Hepatocyte (in vitro differentiated cells): ENCODE measurements around the gene CELF5. TPM values are rescaled to one million over a fixed set of nuclear protein-coding genes. Genes with fewer than 3 reads are reported as not detected.

Experiments used
- DNase-seq: peaks from one replicate; pipeline ENCODE4 v3.0.0-alpha.2; 2016; ENCODE audit warnings: low spot score
- H2AFZ ChIP-seq: fragments of 200-600 bp; sonication (generic); 2 replicates; pipeline ENCODE4 v1.6.0; 2016; ENCODE audit warnings: antibody characterized with exemption, mild to moderate bottlenecking
- H3K27ac ChIP-seq: fragments of 200-600 bp; sonication (generic); 2 replicates; pipeline ENCODE4 v1.5.1; 2016; ENCODE audit warnings: mild to moderate bottlenecking
- H3K27me3 ChIP-seq: fragments of 200-600 bp; sonication (generic); 2 replicates; pipeline ENCODE4 v1.6.1; 2016
- H3K36me3 ChIP-seq: fragments of 200-600 bp; sonication (generic); replicated peaks from 2 replicates; pipeline ENCODE4 v1.5.1; 2016; ENCODE audit warnings: low read depth; ENCODE audit not compliant: insufficient read depth
- H3K4me1 ChIP-seq: fragments of 200-600 bp; sonication (generic); 2 replicates; pipeline ENCODE4 v1.5.1; 2016; ENCODE audit warnings: mild to moderate bottlenecking, moderate library complexity; ENCODE audit not compliant: insufficient read depth
- H3K4me2 ChIP-seq: fragments of 200-600 bp; sonication (generic); 2 replicates; pipeline ENCODE4 v1.6.0; 2016
- H3K4me3 ChIP-seq: fragments of 200-600 bp; sonication (generic); 2 replicates; pipeline ENCODE4 v1.5.1; 2016; ENCODE audit warnings: mild to moderate bottlenecking
- H3K79me2 ChIP-seq: fragments of 200-600 bp; sonication (generic); 2 replicates; pipeline ENCODE4 v1.6.0; 2017; ENCODE audit warnings: mild to moderate bottlenecking
- H3K9me2 ChIP-seq: fragments of 200-600 bp; sonication (generic); replicated peaks from 2 replicates; pipeline ENCODE4 v1.6.0; 2017; ENCODE audit warnings: mild to moderate bottlenecking; ENCODE audit not compliant: insufficient read depth
- H3K9me3 ChIP-seq: fragments of 200-600 bp; sonication (generic); 2 replicates; pipeline ENCODE4 v1.5.1; 2016; ENCODE audit warnings: low read depth, mild to moderate bottlenecking
- H4K20me1 ChIP-seq: fragments of 200-600 bp; sonication (generic); 2 replicates; pipeline ENCODE4 v1.6.0; 2016; ENCODE audit warnings: mild to moderate bottlenecking; ENCODE audit not compliant: insufficient read depth, poor library complexity, severe bottlenecking
- EZH2 ChIP-seq: fragments of 200-600 bp; sonication (generic); IDR thresholded peaks from 2 replicates; pipeline ENCODE4 v1.6.1; 2016; ENCODE audit warnings: antibody characterized with exemption, mild to moderate bottlenecking, borderline replicate concordance
- EZH2phosphoT487 ChIP-seq: fragments of 200-600 bp; sonication (generic); IDR thresholded peaks from one replicate; pipeline ENCODE4 v1.6.1; 2018; ENCODE audit warnings: antibody characterized with exemption, mild to moderate bottlenecking, low read depth, moderate library complexity; ENCODE audit not compliant: unreplicated experiment, severe bottlenecking
- WGBS: methylation state at CpG from one replicate; pipeline ENCODE4 v1.1.6; 2016; ENCODE audit warnings: low lambda C conversion rate; ENCODE audit errors: missing lambda C conversion rate; 5-methylcytosine and 5-hydroxymethylcytosine counted together
- polyA plus RNA-seq: library from polyadenylated mRNA; unstranded; fragments of >200 nt; fragmentation: Nextera tagmentation; extraction: Ambion mirVana; gene quantifications from 2 replicates; pipeline ENCODE4 v1.2.1, GENCODE V29; 2016
- total RNA-seq: library from RNA; depleted of rRNA; stranded (reverse); fragments of >200 nt; gene quantifications from 2 replicates; pipeline ENCODE4 v1.2.3, GENCODE V29; 2014
- TF ChIP-seq, protein P1 (sequence below): fragments of 200-600 bp; sonication (generic); IDR thresholded peaks from 2 replicates; pipeline ENCODE4 v1.5.1; 2016; ENCODE audit warnings: antibody characterized with exemption, mild to moderate bottlenecking; ENCODE audit not compliant: poor library complexity

Gene CELF5
- total and polyA plus RNA-seq, 2 experiments from 2014 or later: 0.03 to 0.17 TPM

DNA sequence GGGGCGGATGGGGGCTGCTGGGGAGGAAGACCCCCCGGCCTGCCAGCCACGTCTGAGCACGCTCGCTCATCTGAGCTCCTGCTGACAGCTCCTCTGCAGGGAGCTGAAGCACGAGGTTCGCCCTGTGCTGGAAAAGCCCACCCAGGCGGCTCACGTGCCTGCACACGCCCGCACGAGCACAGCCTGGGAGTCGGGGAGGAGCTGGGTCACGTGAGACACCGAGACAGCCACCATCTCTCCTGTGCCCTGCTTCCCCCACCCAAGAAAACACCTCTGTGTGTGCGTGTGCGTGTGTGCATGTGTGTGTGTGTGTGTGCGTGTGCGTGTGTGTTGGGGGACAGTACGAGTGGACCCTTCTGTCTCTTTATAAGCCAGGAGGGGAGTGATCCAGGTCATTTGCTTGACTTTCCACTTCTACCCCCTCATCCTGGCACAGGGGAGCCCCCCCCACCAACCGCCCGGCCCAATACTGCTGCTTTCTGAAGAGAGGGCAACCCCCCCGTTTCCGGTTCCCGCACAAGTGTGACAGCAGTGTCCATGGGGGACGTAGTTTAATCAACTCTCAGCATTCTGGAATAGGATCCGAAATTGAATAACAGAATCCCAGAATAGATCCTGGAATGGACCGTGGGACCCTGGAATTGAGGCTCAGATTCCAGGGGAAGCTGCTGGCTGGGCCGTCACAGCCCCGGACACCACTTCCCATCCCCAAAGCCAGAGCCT, 42.5 kb downstream of the CELF5 start:
- no peaks in the 10 kb centered on the region for H3K4me1 ChIP-seq
- H2AFZ ChIP-seq: no peak overlapping the region
- no peak overlapping the region for H3K4me3 ChIP-seq
- no peak overlapping the region for H3K27ac ChIP-seq
- no peaks in the 10 kb centered on the region for H3K36me3 ChIP-seq
- no peak for TF ChIP-seq EZH2phosphoT487
- TF ChIP-seq, protein P1, sequence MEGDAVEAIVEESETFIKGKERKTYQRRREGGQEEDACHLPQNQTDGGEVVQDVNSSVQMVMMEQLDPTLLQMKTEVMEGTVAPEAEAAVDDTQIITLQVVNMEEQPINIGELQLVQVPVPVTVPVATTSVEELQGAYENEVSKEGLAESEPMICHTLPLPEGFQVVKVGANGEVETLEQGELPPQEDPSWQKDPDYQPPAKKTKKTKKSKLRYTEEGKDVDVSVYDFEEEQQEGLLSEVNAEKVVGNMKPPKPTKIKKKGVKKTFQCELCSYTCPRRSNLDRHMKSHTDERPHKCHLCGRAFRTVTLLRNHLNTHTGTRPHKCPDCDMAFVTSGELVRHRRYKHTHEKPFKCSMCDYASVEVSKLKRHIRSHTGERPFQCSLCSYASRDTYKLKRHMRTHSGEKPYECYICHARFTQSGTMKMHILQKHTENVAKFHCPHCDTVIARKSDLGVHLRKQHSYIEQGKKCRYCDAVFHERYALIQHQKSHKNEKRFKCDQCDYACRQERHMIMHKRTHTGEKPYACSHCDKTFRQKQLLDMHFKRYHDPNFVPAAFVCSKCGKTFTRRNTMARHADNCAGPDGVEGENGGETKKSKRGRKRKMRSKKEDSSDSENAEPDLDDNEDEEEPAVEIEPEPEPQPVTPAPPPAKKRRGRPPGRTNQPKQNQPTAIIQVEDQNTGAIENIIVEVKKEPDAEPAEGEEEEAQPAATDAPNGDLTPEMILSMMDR: no peak
- TF ChIP-seq EZH2: no peak
- H3K79me2 ChIP-seq: no peaks in the 10 kb centered on the region
- WGBS: 74% methylated on average over 24 of the region's 30 CpGs
- peaks cover 7% of the 10 kb centered on the region for H3K27me3 ChIP-seq
- no peaks in the 10 kb centered on the region for H3K9me3 ChIP-seq
- no peaks in the 10 kb centered on the region for H4K20me1 ChIP-seq
- no peak for DNase-seq
- no peaks in the 10 kb centered on the region for H3K9me2 ChIP-seq
- H3K4me2 ChIP-seq: no peak overlapping the region

DNA sequence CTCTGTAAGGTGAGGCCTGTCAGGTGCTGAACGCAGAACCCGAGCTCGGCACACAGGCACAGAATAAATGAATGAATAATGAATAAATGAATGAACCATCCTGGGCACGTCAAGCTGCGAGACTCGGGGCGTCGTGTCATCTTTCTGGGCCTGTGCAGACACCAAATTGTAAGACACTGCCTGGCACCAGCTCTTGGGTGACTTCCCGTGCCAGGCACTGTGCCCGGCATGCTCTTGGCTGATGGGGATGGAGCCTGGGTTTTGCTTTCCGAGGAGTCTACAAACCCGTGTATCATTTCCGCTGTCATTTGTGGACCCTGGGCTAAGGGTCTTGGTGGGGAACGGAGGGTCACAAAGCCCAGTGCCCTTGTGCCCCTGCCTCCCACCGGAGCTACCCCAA, 43.9 kb downstream of the CELF5 start:
- WGBS: 92% methylated on average over 14 of the region's 15 CpGs
- Histone ChIP-seq H2AFZ (no peak overlapping the region), H3K9me3 (no peaks in the 10 kb centered on the region)

DNA sequence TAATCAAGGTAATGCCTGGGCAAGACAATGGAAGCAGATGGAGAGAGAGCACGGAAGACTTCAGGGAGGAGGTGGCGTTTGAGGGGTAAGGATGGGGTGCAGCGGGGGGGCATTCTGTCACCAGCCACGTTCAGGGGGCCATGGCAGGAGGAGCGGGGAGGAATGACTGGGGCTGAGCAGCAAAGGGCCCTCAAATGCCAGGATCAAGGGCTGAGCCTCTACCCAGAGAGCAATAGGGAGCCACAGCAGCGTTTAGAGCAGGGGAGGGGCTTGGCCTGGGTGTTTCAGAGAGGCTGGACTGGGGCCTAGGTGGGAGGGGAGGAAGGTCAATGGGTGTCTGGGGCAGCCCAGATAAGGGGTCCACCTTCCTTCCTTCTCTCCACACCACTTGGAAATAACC, 44.3 kb downstream of the CELF5 start:
- Histone ChIP-seq H3K4me3 (no peak overlapping the region), H3K4me2 (no peak overlapping the region), H4K20me1 (no peaks in the 10 kb centered on the region), H3K4me1 (no peaks in the 10 kb centered on the region), H3K9me3 (no peaks in the 10 kb centered on the region), H3K36me3 (no peaks in the 10 kb centered on the region), H3K9me2 (no peaks in the 10 kb centered on the region), H3K27me3 (peaks cover 7% of the 10 kb centered on the region), H3K79me2 (no peaks in the 10 kb centered on the region), H3K27ac (no peak overlapping the region), H2AFZ (no peak overlapping the region)
- TF ChIP-seq EZH2 (no peak), EZH2phosphoT487 (no peak)
- TF ChIP-seq, protein P1: no peak
- no peak for DNase-seq
- WGBS: 75% methylated on average over 6 of the region's 6 CpGs

More for the DNA sequence above, 43.9 kb downstream of the CELF5 start:
- H3K9me2 ChIP-seq: no peaks in the 10 kb centered on the region
- H3K36me3 ChIP-seq: no peaks in the 10 kb centered on the region
- no peaks in the 10 kb centered on the region for H3K79me2 ChIP-seq
- no peaks in the 10 kb centered on the region for H4K20me1 ChIP-seq
- no peak for TF ChIP-seq EZH2
- TF ChIP-seq EZH2phosphoT487: no peak
- TF ChIP-seq, protein P1: no peak
- no peak overlapping the region for H3K27ac ChIP-seq
- no peak for DNase-seq
- H3K4me1 ChIP-seq: no peaks in the 10 kb centered on the region
- H3K4me3 ChIP-seq: no peak overlapping the region
- peaks cover 7% of the 10 kb centered on the region for H3K27me3 ChIP-seq
- no peak overlapping the region for H3K4me2 ChIP-seq
